ENCODE results near the gene ENO3. TPM values are rescaled to one million over a fixed set of nuclear protein-coding genes. Genes with fewer than 3 reads are reported as not detected.

ENO3 gene
- total RNA-seq, 4 donors from 2014 or later, result 1,434 to 5,473 (median 3,204) TPM

DNA sequence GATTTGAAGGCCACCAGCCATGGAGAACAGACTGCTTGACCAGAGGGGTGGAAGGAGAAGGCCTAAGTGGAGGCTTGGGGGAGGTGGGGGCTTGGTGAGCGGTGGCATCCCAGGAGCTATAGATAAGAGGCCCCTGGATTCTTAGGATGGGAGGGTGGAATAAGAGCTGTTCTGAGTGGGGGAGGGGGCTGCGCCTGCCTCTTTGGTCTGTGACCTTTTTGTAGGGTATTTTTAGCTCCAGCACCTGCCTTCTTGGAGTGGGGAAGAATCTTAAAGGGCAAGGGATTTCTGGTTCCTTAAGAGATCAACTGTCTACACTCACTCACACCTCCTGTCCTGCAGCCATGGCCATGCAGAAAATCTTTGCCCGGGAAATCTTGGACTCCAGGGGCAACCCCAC lies 567 bp downstream of the ENO3 start:
- intact Hi-C loops (cut with DNase I; ENCODE audit: low total_unique reads), result loop anchor here (5.0 kb wide), 1 partner anchor 1034 kb away; the partner anchor contains the start of gene P2RX1
- Histone ChIP-seq H3K4me1 (peaks cover 48 to 64% of the 10 kb centered on the region in 2 donors), H3K36me3 (peaks cover 0 to 13% of the 10 kb centered on the region in 2 donors), H3K27me3 (no peaks in the 10 kb centered on the region), H3K27ac (peak overlapping the region; percentile 96 to 100 (median 98)), H3K9me3 (no peaks in the 10 kb centered on the region), H3K4me3 (peak overlapping the region; percentile 85 to 99 (median 96))
- in situ Hi-C loops (cut with MboI; ENCODE audit: low sequenced_read_pairs in 4 of 4), result no loop called here
- DNase-seq (peak; percentile 68 to 92), ATAC-seq (peak; percentile 45 to 59)
- TF ChIP-seq POLR2A (IDR thresholded peaks at IDR 0.05), result peak; percentile 36 to 44
- TF ChIP-seq, protein P1, sequence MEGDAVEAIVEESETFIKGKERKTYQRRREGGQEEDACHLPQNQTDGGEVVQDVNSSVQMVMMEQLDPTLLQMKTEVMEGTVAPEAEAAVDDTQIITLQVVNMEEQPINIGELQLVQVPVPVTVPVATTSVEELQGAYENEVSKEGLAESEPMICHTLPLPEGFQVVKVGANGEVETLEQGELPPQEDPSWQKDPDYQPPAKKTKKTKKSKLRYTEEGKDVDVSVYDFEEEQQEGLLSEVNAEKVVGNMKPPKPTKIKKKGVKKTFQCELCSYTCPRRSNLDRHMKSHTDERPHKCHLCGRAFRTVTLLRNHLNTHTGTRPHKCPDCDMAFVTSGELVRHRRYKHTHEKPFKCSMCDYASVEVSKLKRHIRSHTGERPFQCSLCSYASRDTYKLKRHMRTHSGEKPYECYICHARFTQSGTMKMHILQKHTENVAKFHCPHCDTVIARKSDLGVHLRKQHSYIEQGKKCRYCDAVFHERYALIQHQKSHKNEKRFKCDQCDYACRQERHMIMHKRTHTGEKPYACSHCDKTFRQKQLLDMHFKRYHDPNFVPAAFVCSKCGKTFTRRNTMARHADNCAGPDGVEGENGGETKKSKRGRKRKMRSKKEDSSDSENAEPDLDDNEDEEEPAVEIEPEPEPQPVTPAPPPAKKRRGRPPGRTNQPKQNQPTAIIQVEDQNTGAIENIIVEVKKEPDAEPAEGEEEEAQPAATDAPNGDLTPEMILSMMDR (IDR thresholded peaks at IDR 0.05 in 4 of 5, conservative IDR thresholded peaks at IDR 0.05 in 1 of 5), result no peak

DNA sequence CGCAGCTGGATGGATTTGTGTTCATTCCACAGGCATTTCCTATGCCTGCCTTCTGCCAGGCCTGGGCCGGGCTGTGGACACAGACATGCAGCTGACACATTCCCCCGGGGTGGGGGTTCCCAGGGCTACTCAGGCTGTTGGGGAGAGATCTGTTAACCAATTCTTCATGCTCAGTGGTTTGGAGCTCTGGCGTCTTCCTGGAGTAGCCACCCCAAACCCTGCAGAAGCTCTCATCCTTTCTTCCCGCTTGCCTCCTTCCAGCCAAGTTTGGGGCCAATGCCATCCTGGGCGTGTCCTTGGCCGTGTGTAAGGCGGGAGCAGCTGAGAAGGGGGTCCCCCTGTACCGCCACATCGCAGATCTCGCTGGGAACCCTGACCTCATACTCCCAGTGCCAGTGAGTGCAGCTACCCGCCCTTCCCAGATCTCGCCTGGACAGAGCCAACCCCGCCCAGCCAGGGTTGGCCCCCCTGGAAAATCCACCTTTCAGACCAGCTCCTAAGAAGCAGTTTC lies 2.6 kb downstream of the ENO3 start:
- ATAC-seq, result no peak
- in situ Hi-C loops (cut with MboI; ENCODE audit: low sequenced_read_pairs in 4 of 4) (no loop called here), intact Hi-C loops (cut with DNase I; ENCODE audit: low total_unique reads) (loop anchor here (5.0 kb wide), 1 partner anchor 1036 kb away; the partner anchor contains the start of gene P2RX1)
- Histone ChIP-seq H3K27ac (peak overlapping the region; percentile 96 to 100 (median 98)), H3K9me3 (no peaks in the 10 kb centered on the region), H3K36me3 (peaks cover 0 to 8% of the 10 kb centered on the region in 2 donors), H3K27me3 (no peaks in the 10 kb centered on the region), H3K4me3 (peak overlapping the region in 2 of 4 donors; percentile 96 to 99), H3K4me1 (peaks cover 48 to 63% of the 10 kb centered on the region in 2 donors)
- no peak for TF ChIP-seq POLR2A (IDR thresholded peaks at IDR 0.05)
- TF ChIP-seq, protein P1 (IDR thresholded peaks at IDR 0.05 in 4 of 5, conservative IDR thresholded peaks at IDR 0.05 in 1 of 5), result no peak
- DNase-seq, result no peak

DNA sequence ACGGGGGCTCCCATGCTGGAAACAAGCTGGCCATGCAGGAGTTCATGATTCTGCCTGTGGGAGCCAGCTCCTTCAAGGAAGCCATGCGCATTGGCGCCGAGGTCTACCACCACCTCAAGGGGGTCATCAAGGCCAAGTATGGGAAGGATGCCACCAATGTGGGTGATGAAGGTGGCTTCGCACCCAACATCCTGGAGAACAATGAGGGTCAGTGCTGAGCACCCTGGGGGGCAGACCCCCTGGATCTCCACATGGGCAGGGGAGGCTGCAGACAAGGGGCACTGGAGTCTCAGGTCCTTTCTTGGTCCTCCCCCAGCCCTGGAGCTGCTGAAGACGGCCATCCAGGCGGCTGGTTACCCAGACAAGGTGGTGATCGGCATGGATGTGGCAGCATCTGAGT lies 4.2 kb downstream of the ENO3 start:
- ATAC-seq, result no peak
- intact Hi-C loops (cut with DNase I; ENCODE audit: low total_unique reads) (no loop called here), in situ Hi-C loops (cut with MboI; ENCODE audit: low sequenced_read_pairs in 4 of 4) (no loop called here)
- Histone ChIP-seq H3K36me3 (peaks cover 0 to 18% of the 10 kb centered on the region in 2 donors), H3K9me3 (no peaks in the 10 kb centered on the region), H3K4me3 (no peak overlapping the region), H3K27me3 (no peaks in the 10 kb centered on the region), H3K4me1 (peaks cover 48 to 68% of the 10 kb centered on the region in 2 donors), H3K27ac (peak overlapping the region; percentile 96 to 100 (median 98))
- no peak for TF ChIP-seq POLR2A (IDR thresholded peaks at IDR 0.05)
- TF ChIP-seq, protein P1 (IDR thresholded peaks at IDR 0.05 in 4 of 5, conservative IDR thresholded peaks at IDR 0.05 in 1 of 5), result no peak
- no peak for DNase-seq

DNA sequence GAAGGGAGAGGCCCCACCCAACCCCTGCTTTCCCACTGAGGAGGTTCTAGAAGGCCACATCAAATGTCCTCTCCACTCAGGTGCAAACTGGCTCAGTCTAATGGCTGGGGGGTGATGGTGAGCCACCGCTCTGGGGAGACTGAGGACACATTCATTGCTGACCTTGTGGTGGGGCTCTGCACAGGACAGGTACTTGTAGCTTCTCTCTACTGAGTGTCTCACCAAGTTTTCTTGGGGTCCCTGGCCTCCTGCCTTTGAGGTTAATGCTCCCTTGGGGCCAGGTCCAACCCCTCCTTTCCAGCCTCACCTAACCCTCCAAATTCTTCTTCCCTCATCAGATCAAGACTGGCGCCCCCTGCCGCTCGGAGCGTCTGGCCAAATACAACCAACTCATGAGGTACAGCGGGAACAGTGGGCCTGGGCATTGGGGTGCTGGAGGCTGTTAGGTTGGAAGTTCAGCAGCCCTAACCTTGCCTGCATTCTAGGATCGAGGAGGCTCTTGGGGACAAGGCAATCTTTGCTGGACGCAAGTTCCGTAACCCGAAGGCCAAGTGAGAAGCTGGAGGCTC lies 5.7 kb downstream of the ENO3 start:
- H3K27me3 ChIP-seq, result no peaks in the 10 kb centered on the region
- TF ChIP-seq, protein P1 (IDR thresholded peaks at IDR 0.05 in 4 of 5, conservative IDR thresholded peaks at IDR 0.05 in 1 of 5), result peak in 2 of 5 experiments; percentile 16 to 37
- TF ChIP-seq POLR2A (IDR thresholded peaks at IDR 0.05), result no peak
- no peaks in the 10 kb centered on the region for H3K9me3 ChIP-seq
- intact Hi-C loops (cut with DNase I; ENCODE audit: low total_unique reads) (no loop called here), in situ Hi-C loops (cut with MboI; ENCODE audit: low sequenced_read_pairs in 4 of 4) (no loop called here)
- DNase-seq (no peak), ATAC-seq (no peak)
- no peak overlapping the region for H3K4me3 ChIP-seq
- peaks cover 34 to 53% of the 10 kb centered on the region in 2 donors for H3K4me1 ChIP-seq
- peaks cover 0 to 29% of the 10 kb centered on the region in 2 donors for H3K36me3 ChIP-seq
- H3K27ac ChIP-seq, result peak overlapping the region; percentile 96 to 100 (median 98)

Data from gastrocnemius medialis (tissue), 4 donors.